Lung (tissue), 12 donors: ENCODE measurements around the gene AMIGO3. TPM values are rescaled to one million over a fixed set of nuclear protein-coding genes. Genes with fewer than 3 reads are reported as not detected.

ENCODE experiments used
- ATAC-seq: fragments of 200-7000 bp; cut with Tn5 transposase; one replicate; pipeline ENCODE4 v1.9.1; 2020; ENCODE audit warnings: moderate number of reproducible peaks; ENCODE audit not compliant: insufficient read depth, low FRiP score
- DNase-seq, 3 donors: peaks; one replicate each; pipeline ENCODE4 v3.0.0-alpha.2; 2013 to 2017
- H3K27ac ChIP-seq, 2 donors: one replicate each; pipeline ENCODE4 v1.5.1; 2013; ENCODE audit warnings: mild to moderate bottlenecking in 2 of 2, moderate library complexity in 2 of 2, control low read depth in 1 of 2, inconsistent platforms in 1 of 2, low read depth in 1 of 2, low read length in 1 of 2
- H3K27me3 ChIP-seq, 3 donors: one replicate each; pipeline ENCODE4 v1.5.1; 2013; ENCODE audit warnings: low read length in 2 of 3; ENCODE audit not compliant: control insufficient read depth in 3 of 3, insufficient read depth in 3 of 3
- H3K36me3 ChIP-seq, 4 donors: one replicate each; pipeline ENCODE4 v1.5.1; 2013; ENCODE audit warnings: low read length in 4 of 4, mild to moderate bottlenecking in 1 of 4, moderate library complexity in 1 of 4; ENCODE audit not compliant: control insufficient read depth in 4 of 4, insufficient read depth in 4 of 4
- H3K4me1 ChIP-seq, 5 donors: one replicate each; pipeline ENCODE4 v1.5.1; 2013; ENCODE audit warnings: low read length in 5 of 5, mild to moderate bottlenecking in 2 of 5, moderate library complexity in 1 of 5; ENCODE audit not compliant: control insufficient read depth in 5 of 5, insufficient read depth in 5 of 5
- H3K4me3 ChIP-seq: one replicate; pipeline ENCODE4 v1.5.1; 2013; ENCODE audit warnings: mild to moderate bottlenecking, control low read depth, moderate library complexity
- H3K9ac ChIP-seq, 2 donors: one replicate each; pipeline ENCODE4 v1.5.1; 2013; ENCODE audit warnings: low read length in 2 of 2, control low read depth in 1 of 2; ENCODE audit not compliant: insufficient read depth in 1 of 2
- H3K9me3 ChIP-seq, 4 donors: one replicate each; pipeline ENCODE4 v1.5.1; 2013; ENCODE audit warnings: low read length in 3 of 4, mild to moderate bottlenecking in 1 of 4, moderate library complexity in 1 of 4; ENCODE audit not compliant: control insufficient read depth in 4 of 4, insufficient read depth in 3 of 4
- WGBS, 2 donors: extraction: QIAGEN DNeasy Blood & Tissue Kit; methylation state at CpG; one replicate each; pipeline ENCODE4 v1.1.7; 2013; 5-methylcytosine and 5-hydroxymethylcytosine counted together
- polyA plus RNA-seq, 2 donors: library from polyadenylated mRNA; stranded (reverse); fragments of 200-250 nt; gene quantifications; one replicate each; pipeline ENCODE4 v1.2.1, GENCODE V29; 2013
- total RNA-seq, 2 donors: library from RNA; depleted of rRNA in 1 of 2; stranded (reverse); fragments of >200 nt in 1 of 2; gene quantifications; one replicate each; pipeline ENCODE4 v1.2.1, GENCODE V29; 2014 to 2021
- TF ChIP-seq, protein P1 (sequence below): IDR thresholded peaks from 2 replicates; pipeline ENCODE4 v1.5.1; 2012; ENCODE audit warnings: mild to moderate bottlenecking; ENCODE audit errors: control extremely low read depth, extremely low read depth
- donor health status: control.
- donor health status: control.
- donor health status: Bipolar disorder and iron deficiency.
- donor health status: healthy.
- donor health status: DM: yes; HTN: yes; CAD: no.

Gene AMIGO3
- total and polyA plus RNA-seq, 4 donors = 0.25 to 0.63 (median 0.51) TPM; not detected in 1

DNA sequence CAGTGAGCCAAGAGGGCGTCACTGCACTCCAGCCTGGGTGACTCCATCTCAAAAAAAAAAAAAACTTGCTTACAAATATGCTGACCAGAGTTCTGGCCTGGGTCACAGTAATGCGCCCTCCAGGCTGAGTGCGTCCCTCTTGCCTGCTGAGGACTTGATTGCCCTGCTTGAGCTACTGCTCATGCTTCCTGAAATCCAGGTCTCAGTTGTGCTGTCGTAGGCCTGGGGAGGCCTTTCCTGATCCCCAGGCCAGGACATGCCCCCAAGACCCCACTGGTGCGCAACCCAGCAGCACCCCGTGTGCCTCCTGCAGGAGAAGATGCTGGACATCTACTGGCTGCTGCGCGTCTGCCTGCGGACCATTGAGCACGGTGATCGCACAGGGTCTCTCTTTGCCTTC is 7.3 kb downstream of the AMIGO3 start:
- no peak overlapping the region for H3K4me3 ChIP-seq
- no peak overlapping the region for H3K9ac ChIP-seq
- DNase-seq (no peak), ATAC-seq (no peak)
- TF ChIP-seq, protein P1, sequence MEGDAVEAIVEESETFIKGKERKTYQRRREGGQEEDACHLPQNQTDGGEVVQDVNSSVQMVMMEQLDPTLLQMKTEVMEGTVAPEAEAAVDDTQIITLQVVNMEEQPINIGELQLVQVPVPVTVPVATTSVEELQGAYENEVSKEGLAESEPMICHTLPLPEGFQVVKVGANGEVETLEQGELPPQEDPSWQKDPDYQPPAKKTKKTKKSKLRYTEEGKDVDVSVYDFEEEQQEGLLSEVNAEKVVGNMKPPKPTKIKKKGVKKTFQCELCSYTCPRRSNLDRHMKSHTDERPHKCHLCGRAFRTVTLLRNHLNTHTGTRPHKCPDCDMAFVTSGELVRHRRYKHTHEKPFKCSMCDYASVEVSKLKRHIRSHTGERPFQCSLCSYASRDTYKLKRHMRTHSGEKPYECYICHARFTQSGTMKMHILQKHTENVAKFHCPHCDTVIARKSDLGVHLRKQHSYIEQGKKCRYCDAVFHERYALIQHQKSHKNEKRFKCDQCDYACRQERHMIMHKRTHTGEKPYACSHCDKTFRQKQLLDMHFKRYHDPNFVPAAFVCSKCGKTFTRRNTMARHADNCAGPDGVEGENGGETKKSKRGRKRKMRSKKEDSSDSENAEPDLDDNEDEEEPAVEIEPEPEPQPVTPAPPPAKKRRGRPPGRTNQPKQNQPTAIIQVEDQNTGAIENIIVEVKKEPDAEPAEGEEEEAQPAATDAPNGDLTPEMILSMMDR = no peak
- H3K36me3 ChIP-seq = peaks cover 0 to 22% (median 12%) of the 10 kb centered on the region in 4 donors
- WGBS, 2 donors = 91 to 97% methylated on average over 11 of the region's 11 CpGs
- peaks cover 0 to 3% (median 0%) of the 10 kb centered on the region in 5 donors for H3K4me1 ChIP-seq
- no peaks in the 10 kb centered on the region for H3K9me3 ChIP-seq
- H3K27ac ChIP-seq = no peak overlapping the region
- no peaks in the 10 kb centered on the region for H3K27me3 ChIP-seq

DNA sequence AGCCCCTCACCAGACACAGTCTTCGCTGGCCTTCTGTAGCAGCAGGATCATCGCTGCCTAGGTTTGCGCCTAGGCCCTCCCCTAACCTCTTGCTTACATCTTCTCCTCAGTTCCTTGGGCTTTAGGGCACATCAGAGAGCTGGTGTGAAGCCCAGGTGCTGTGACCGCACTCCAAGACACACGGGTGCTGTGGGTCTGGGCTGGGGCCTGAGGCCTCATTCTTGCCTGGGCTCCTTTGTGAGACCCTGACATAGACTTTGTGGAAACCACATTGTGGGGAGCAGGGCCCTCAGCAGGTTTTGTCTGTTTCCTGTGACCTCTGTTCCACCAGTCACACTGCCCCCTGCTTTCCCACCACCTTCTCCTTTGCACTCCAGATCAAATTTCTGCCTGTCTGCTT is 8.0 kb downstream of the AMIGO3 start:
- Histone ChIP-seq H3K4me1 (peaks cover 0 to 3% (median 0%) of the 10 kb centered on the region in 5 donors), H3K4me3 (no peak overlapping the region), H3K27me3 (no peaks in the 10 kb centered on the region), H3K9ac (no peak overlapping the region), H3K9me3 (no peaks in the 10 kb centered on the region), H3K36me3 (peaks cover 0 to 22% (median 15%) of the 10 kb centered on the region in 4 donors), H3K27ac (no peak overlapping the region)
- WGBS, 2 donors = 55 to 78% methylated on average over 5 of the region's 5 CpGs
- ATAC-seq = no peak
- DNase-seq = no peak
- TF ChIP-seq, protein P1 = no peak

DNA sequence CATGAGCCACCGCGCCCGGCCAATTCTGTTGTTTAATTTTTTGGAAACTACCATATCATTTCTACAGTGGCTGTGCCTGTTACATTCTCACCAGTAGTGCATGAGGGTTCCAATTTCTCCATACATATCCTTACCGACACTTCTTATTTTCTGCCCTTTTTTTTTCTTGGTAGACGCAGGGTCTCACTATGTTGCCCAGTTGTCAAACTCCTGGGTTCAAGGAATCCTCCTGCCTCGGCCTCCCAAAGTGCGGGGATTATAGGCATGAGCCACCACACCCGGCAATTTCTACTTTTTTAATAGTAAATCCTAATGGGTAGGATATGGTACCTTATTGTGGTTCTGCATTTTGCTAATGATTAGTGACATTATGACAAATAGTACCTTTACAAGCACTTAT is 9.6 kb downstream of the AMIGO3 start:
- Histone ChIP-seq H3K27ac (no peak overlapping the region), H3K36me3 (peaks cover 0 to 33% (median 9%) of the 10 kb centered on the region in 4 donors), H3K4me1 (peaks cover 0 to 3% (median 0%) of the 10 kb centered on the region in 5 donors), H3K27me3 (no peaks in the 10 kb centered on the region), H3K9ac (no peak overlapping the region), H3K4me3 (no peak overlapping the region), H3K9me3 (no peaks in the 10 kb centered on the region)
- no peak for ATAC-seq
- TF ChIP-seq, protein P1 = no peak
- 93 to 99% methylated on average over 8 of the region's 8 CpGs for WGBS, 2 donors
- no peak for DNase-seq

- TF ChIP-seq, protein P1 = no peak
- 85 to 87% methylated on average over 4 of the region's 4 CpGs for WGBS, 2 donors
Measured at GRCh38 chr3:49707113-49707480, 12.4 kb downstream of the AMIGO3 start.

More at GRCh38 chr3:49707113-49707480, 12.4 kb downstream of the AMIGO3 start:
- Histone ChIP-seq H3K36me3 (peaks cover 0 to 42% (median 22%) of the 10 kb centered on the region in 4 donors), H3K4me3 (no peak overlapping the region), H3K4me1 (peaks cover 0 to 5% (median 0%) of the 10 kb centered on the region in 5 donors), H3K9me3 (no peaks in the 10 kb centered on the region), H3K27me3 (no peaks in the 10 kb centered on the region), H3K27ac (no peak overlapping the region), H3K9ac (no peak overlapping the region)
- DNase-seq = no peak
- no peak for ATAC-seq
